ENCODE results near the gene HMX2. TPM values are rescaled to one million over a fixed set of nuclear protein-coding genes. Genes with fewer than 3 reads are reported as not detected.

Gene HMX2
- polyA plus RNA-seq, 1 donor from 2014 or later, result 18.3 TPM

Other genes with a start within 250 kb of the HMX2 start
- not detected for gene FAM24A, start 237.5 kb upstream of the HMX2 start, polyA plus RNA-seq (ENCODE audit: insufficient read depth, low read depth, low replicate concordance)
- 6.1 TPM for gene C10orf88, start 193.9 kb upstream of the HMX2 start, polyA plus RNA-seq (ENCODE audit: insufficient read depth, low read depth, low replicate concordance)
- 6.2 TPM for gene PSTK, start 167.7 kb upstream of the HMX2 start, polyA plus RNA-seq (ENCODE audit: insufficient read depth, low read depth, low replicate concordance)
- gene IKZF5, start 139.3 kb upstream of the HMX2 start, polyA plus RNA-seq (ENCODE audit: insufficient read depth, low read depth, low replicate concordance), result 4.2 TPM
- gene ACADSB, start 139.1 kb upstream of the HMX2 start, polyA plus RNA-seq (ENCODE audit: insufficient read depth, low read depth, low replicate concordance), result 3.1 TPM
- gene HMX3, start 12.2 kb upstream of the HMX2 start, polyA plus RNA-seq (ENCODE audit: insufficient read depth, low read depth, low replicate concordance), result 12.9 TPM
- 230 TPM for gene BUB3, start 6.3 kb downstream of the HMX2 start, polyA plus RNA-seq (ENCODE audit: insufficient read depth, low read depth, low replicate concordance)